Measurements from ENCODE around the gene HCCS.

HCCS gene

GRCh38 chrX:11124112-11124511 is 13.0 kb downstream of the HCCS start:
- no peak for DNase-seq

DNA sequence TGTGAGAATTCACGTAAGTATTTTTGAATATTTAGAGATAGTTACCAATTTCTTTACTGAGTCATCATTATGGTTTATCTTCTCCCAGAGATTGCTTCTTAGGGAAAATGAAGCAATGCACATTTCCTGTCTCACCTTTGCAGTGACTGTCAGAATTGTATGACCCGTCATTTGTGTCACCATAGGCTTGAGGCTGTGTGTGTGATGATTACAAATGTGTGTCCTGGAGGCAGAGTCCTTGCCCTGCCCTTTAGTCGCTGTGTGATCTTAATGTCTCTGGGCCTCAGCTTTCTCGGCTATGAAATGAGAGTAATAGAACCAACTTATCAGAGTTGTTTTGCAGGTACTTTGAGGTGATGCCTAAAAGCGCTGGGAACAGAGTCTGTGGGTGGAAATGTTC is 13.9 kb downstream of the HCCS start:
- DNase-seq: no peak

GRCh38 chrX:11129534-11130105 is 18.5 kb downstream of the HCCS start:
- DNase-seq: no peak

DNA sequence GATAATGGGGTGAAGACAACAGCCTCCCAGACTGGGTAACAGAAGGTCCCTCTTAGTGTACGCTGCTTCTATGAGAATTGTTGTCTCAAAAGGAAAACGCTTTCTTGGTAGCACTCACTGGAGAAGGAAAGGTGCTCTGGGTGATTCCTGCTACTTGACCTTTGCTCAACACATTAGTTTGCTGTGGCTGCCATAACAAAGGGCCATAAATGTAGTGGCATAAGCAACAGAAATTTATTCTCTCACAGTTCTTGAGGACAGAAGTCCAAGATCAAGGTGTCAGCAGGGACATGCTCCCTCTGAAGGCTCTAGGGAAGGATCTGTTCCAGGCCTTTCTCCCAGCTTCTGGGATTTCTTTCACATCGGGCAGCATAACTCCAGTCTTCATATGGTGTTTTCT is 19.0 kb downstream of the HCCS start:
- DNase-seq: no peak

DNA sequence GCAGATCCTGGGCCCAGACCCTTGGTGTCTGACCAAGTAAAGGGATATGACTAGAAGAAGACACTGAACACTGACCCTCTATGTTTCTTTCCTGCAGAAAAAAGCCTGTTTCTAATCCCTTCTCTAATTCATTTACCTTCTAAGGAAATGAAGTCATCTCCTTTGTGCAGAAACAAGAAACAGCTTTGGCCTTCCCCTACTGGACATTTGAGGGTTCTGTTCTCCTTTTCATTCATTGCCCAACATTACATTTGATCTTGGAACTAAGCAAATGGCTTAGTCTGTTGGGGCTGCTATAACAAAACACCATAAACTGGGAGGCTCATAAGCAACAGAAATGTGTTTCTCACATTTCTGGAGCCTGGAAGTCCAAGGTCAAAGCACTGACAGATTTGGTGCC is 20.0 kb downstream of the HCCS start:
- no peak for DNase-seq

DNA sequence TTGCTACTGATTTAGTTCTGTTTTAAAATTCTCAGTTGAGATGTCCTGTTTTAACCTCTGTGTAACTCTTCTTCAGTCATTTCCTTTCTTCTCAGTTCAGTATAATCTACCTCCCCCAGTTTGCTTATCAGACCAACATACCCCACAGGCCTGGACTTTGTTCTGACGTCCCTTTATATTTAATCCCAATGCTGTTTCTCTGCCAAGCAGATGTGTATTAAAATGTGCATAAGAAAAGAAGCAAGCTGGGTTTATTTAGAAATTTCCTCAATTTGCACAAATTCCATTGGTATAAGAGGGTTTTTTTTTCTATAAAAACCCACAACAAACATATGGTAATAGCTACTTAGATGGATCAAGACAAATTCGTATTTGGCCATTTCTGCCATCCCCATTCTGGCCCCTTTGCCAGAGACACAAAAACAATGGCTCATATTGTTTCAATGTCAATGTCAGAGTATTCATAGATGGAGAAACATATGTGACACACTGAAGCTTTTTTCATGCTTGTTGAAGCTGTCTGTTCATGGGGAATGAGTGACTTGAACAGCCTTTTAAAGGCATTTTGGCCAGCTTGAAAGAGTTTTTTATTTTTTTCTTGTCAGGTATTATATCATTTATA is 24.5 kb downstream of the HCCS start:
- DNase-seq: no peak

DNA sequence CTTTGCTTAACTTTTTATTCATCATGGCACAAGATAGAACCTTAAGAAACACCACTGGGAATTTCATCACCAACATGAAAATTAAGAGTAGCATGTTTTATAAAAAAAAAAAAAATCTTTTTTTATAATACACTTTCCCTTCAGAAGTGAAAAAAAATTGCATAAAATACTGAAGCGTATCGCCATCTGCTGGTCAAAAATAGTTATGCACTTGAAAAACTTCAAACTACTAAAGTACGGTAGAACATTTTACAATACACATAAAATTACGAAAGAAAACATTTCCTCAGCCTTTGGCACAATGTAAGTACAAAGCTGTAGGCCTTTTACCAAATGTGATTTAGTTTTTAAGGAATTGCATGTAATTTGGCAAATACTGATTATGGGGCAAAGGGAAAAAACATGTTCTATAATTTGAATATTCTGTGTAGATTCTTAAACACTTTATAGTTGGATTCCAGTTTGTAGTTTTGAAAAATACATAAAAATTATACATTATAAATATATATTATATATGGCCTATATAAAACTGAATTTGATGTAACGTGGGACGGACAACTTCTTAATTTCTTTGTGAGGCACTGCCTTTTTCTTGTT is 26.5 kb downstream of the HCCS start:
- no peak for DNase-seq

DNA sequence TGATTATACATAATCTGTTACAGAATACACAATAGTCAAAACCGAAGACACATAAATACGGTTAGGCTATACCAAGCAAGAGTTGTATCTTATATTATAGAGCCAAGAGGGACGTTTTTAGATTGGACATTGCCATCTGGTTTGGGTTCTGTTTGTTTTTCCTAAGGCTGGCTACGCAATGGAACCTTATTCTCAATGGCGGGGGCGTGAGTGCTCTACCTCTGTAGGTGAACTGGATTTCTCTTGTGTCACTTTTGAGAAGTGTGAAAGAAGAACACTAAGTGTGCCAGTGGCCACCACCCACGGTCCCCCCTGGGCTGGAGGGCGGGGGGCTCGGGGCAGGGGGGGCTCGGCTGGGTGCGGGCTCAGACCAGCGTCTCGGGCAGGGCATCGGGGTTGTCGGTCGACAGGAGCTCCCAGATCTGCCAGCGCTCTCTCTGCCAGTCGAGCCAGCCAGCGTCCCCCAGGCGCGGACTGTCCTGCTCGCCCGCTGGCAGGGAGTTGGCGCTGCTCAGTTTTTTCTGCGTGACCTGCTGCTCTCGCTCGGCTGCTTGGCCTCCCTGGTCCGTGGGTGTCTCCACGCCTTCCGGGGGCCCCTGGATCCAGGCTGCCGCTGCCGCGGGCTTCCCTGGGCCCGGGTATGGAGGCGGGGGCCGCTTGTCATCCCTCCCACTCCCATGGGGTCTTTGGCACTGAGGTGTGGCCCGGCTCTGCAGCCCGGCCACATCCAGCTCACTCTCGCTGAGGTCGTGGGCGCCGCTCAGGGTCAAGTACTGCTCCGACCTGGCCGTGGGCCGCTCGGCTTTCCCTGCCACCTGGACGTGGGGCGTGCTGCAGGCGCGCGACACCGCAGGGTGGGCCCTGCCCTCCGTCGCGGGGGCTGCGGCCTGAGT is 27.6 kb downstream of the HCCS start:
- DNase-seq: no peak

DNA sequence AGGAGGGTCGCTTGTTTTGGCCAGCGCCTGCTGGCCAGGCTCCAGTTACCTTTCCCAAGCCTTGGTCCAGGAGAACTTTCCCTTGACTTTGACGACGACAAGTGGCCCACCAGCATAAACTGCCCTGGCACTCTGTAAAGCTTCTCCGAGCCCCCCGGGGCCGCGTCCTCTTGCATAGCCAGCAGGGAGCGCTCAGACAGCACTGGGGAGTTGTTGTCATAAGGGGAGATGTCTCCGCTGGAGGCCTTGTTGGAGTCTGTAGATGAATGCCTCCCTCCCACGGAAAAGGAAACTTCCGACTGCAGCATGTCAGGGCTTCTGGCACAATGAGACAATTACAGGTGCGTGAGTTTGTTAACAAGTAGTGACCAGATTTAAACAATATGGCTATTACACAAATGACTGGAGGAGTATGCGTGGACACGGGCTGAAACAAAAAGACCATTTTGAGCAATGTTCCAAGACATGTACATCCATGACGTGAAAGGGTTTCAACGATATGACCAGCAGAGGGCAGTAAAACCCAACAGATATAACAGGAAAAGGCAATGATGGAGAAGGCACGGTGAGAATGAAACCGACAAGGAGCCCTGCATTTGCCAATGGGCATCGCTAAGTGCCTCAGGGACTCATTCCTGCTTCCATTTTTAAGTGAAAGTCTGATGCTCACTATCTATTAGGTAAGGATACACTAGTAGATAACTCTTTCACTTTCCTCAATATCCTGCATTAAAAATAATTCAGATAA is 33.0 kb downstream of the HCCS start:
- peak; percentile 58 for DNase-seq

- no peak for DNase-seq
These were observed 35.3 kb downstream of the HCCS start for GRCh38 chrX:11146411-11146810.

DNA sequence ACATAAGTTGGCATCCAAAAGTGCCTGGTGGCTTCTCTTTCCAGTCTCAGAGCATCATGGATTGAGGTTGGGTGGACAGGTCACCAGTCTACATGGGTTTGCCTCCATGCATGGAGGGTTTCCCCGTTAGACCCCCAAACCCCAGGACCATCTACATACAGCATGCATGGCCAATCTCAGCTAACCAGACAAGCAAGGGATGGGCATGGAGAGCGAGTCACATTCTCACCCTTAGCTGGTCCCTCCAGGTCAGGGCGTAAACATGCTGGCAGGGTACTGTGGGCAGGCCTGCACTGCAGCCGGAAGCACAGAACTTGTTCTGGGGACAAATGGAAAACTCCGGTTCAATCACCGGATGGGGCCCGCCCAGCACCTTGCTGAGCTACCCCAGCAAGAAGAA is 37.3 kb downstream of the HCCS start:
- no peak for DNase-seq

DNA sequence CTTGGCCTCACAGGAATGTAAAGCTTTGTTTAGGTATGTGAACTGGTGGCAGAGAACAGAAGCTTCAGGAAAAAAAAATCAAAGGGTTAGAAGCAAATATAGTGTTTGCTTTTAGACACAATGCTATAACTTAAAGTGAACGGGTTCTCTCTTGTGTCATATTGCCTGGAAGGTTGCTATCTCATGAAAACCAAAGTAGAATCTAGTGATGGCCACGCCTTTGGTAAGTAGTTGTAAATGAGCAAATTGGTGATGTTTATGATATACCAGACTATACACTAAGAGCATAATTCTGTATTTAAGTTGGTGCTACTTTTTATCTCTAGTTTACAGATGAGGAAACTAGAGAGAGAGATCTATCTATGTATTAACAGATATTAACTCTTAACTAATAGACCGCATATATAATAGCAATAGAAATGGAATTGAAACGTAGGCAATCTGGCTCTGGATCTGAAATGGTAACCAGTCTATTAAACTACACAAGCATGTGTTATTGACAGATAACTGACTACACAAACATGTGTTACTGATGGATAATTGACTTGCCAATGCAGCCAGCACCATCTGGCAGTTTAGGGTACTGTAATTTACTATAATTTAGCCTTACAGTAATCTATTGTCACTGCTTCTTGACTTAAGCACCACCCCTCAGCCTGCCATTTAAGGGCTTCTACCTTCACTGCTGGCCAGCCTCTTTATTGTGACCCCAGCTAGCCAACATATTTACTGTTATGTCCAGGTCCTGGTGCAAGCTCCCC is 40.8 kb downstream of the HCCS start:
- no peak for DNase-seq

DNA sequence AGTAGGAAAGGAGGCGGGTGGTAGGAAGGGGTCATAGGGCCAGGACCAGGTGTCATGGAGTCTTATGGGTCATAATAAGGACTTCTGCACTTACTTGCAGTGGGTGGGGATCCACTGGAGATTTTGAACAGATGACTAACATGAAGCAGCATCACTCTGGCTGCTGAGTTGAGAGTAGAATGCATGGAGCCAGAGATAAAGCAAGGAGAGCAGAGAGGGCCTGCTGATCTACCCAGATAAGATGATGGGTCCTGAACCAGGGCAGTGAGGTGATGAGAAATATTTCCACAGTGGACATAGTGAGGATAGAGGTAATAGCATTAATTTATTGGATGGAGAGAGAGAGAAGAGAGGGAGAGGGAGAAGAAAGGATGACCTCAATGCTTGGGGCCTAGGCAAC is 48.0 kb downstream of the HCCS start:
- DNase-seq: no peak

DNA sequence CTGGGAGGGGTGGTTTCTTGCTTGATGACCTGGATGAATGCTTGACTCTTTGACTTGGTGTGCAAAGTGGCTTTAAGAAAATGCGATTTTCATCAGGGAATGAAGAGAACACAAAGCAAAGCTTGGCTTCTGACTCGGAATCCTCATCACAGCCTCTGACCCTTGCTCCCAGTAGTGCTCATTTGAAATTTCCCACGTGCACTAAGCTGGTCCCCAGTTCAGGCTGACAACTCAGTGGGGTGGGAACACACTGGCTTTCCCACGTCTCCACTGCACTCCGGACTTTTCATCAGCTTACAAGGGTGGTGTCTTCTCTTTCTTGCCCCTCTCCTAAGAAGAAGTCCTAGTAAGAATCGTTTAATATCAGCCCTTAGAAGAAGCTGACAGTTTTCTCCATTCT is 53.3 kb downstream of the HCCS start:
- DNase-seq: no peak

GRCh38 chrX:11171956-11172355 is 60.8 kb downstream of the HCCS start:
- no peak for DNase-seq

- no peak for DNase-seq
These were observed 61.3 kb downstream of the HCCS start for GRCh38 chrX:11172415-11172814.
